ENCODE results near the gene CNOT1. TPM values are rescaled to one million over a fixed set of nuclear protein-coding genes. Genes with fewer than 3 reads are reported as not detected.

Gene CNOT1
- total and polyA plus RNA-seq, 4 donors: 35.6 to 187 (median 120) TPM

GRCh38 chr16:58490065-58490464 is 139.6 kb downstream of the CNOT1 start:
- H3K4me1 ChIP-seq (ENCODE audit: control insufficient read depth in 5 of 5, insufficient read depth in 5 of 5, low read length in 5 of 5): peaks cover 0 to 5% (median 0%) of the 10 kb centered on the region in 5 donors
- H3K27ac ChIP-seq (ENCODE audit: low read depth in 1 of 2, low read length in 1 of 2): no peak overlapping the region
- ATAC-seq (ENCODE audit: insufficient read depth, low FRiP score): no peak
- peaks cover 0 to 5% (median 0%) of the 10 kb centered on the region in 3 donors for H3K27me3 ChIP-seq (ENCODE audit: control insufficient read depth in 3 of 3, insufficient read depth in 3 of 3, low read length in 2 of 3)
- no peak for TF ChIP-seq CTCF (IDR thresholded peaks at IDR 0.05; ENCODE audit: control extremely low read depth, extremely low read depth)
- H3K9me3 ChIP-seq (ENCODE audit: control insufficient read depth in 4 of 4, insufficient read depth in 3 of 4, low read length in 3 of 4): no peaks in the 10 kb centered on the region
- H3K9ac ChIP-seq (ENCODE audit: insufficient read depth in 1 of 2, low read length in 2 of 2): no peak overlapping the region
- WGBS, 2 donors: 95 to 97% methylated on average over 4 of the region's 4 CpGs
- DNase-seq: no peak
- no peak overlapping the region for H3K4me3 ChIP-seq
- H3K36me3 ChIP-seq (ENCODE audit: control insufficient read depth in 4 of 4, insufficient read depth in 4 of 4, low read length in 4 of 4): no peaks in the 10 kb centered on the region

GRCh38 chr16:58488531-58488930 is 141.1 kb downstream of the CNOT1 start:
- Histone ChIP-seq H3K9me3 (ENCODE audit: control insufficient read depth in 4 of 4, insufficient read depth in 3 of 4, low read length in 3 of 4) (no peaks in the 10 kb centered on the region), H3K4me1 (ENCODE audit: control insufficient read depth in 5 of 5, insufficient read depth in 5 of 5, low read length in 5 of 5) (peaks cover 0 to 5% (median 0%) of the 10 kb centered on the region in 5 donors), H3K9ac (ENCODE audit: insufficient read depth in 1 of 2, low read length in 2 of 2) (no peak overlapping the region), H3K27ac (ENCODE audit: low read depth in 1 of 2, low read length in 1 of 2) (peak overlapping the region in 1 of 2 donors; percentile 43), H3K4me3 (no peak overlapping the region), H3K27me3 (ENCODE audit: control insufficient read depth in 3 of 3, insufficient read depth in 3 of 3, low read length in 2 of 3) (no peaks in the 10 kb centered on the region), H3K36me3 (ENCODE audit: control insufficient read depth in 4 of 4, insufficient read depth in 4 of 4, low read length in 4 of 4) (no peaks in the 10 kb centered on the region)
- DNase-seq (no peak), ATAC-seq (ENCODE audit: insufficient read depth, low FRiP score) (no peak)
- TF ChIP-seq CTCF (IDR thresholded peaks at IDR 0.05; ENCODE audit: control extremely low read depth, extremely low read depth): no peak
- 71 to 74% methylated on average over 3 of the region's 3 CpGs for WGBS, 2 donors

- DNase-seq (peak; percentile 82 to 87 (median 87)), ATAC-seq (ENCODE audit: insufficient read depth, low FRiP score) (peak; percentile 93)
- Histone ChIP-seq H3K36me3 (ENCODE audit: control insufficient read depth in 4 of 4, insufficient read depth in 4 of 4, low read length in 4 of 4) (no peaks in the 10 kb centered on the region), H3K9ac (ENCODE audit: insufficient read depth in 1 of 2, low read length in 2 of 2) (no peak overlapping the region), H3K27ac (ENCODE audit: low read depth in 1 of 2, low read length in 1 of 2) (peak overlapping the region in 1 of 2 donors; percentile 43), H3K4me1 (ENCODE audit: control insufficient read depth in 5 of 5, insufficient read depth in 5 of 5, low read length in 5 of 5) (peaks cover 0 to 5% (median 0%) of the 10 kb centered on the region in 5 donors), H3K27me3 (ENCODE audit: control insufficient read depth in 3 of 3, insufficient read depth in 3 of 3, low read length in 2 of 3) (no peaks in the 10 kb centered on the region), H3K4me3 (no peak overlapping the region), H3K9me3 (ENCODE audit: control insufficient read depth in 4 of 4, insufficient read depth in 3 of 4, low read length in 3 of 4) (no peaks in the 10 kb centered on the region)
- WGBS, 2 donors: 21 to 22% methylated on average over 42 to 43 of the region's 43 CpGs
- peak; percentile 92 for TF ChIP-seq CTCF (IDR thresholded peaks at IDR 0.05; ENCODE audit: control extremely low read depth, extremely low read depth)
Measured at GRCh38 chr16:58487566-58488351, 141.9 kb downstream of the CNOT1 start.
